Stimulated activated CD4-positive, alpha-beta T cell treated with anti-CD3 and anti-CD28 coated beads, Interleukin-4, amount 100 ng/mL, for 24 hours (primary cell): Measurements from ENCODE around the gene ZNF416.

ENCODE experiments used
- DNase-seq: peaks from one replicate; pipeline ENCODE4 v3.0.0-alpha.2; 2020

Gene ZNF416

GRCh38 chr19:57558525-57558924, 20.2 kb downstream of the ZNF416 start:
- DNase-seq = no peak

- no peak for DNase-seq
Observed at GRCh38 chr19:57557659-57558058, 21.1 kb downstream of the ZNF416 start.

DNA sequence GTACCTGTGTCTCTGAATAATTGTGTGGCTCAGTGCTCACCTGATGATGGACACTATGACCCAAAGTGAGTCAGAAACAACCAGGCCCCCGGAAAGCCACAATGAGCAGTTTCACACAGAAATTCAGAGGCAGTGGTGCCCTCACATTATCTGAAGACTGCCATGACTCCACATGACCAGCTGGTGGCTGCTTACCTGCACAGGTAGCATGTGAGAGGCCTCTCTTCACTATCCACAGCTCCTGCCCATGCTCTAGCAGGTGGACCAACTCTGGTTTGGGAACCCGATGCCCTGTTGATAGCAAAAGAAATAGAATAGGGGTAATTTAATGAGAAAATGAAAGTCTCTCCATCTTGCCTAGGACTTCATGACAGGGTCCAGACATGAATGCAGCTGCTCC, 26.3 kb downstream of the ZNF416 start:
- no peak for DNase-seq

DNA sequence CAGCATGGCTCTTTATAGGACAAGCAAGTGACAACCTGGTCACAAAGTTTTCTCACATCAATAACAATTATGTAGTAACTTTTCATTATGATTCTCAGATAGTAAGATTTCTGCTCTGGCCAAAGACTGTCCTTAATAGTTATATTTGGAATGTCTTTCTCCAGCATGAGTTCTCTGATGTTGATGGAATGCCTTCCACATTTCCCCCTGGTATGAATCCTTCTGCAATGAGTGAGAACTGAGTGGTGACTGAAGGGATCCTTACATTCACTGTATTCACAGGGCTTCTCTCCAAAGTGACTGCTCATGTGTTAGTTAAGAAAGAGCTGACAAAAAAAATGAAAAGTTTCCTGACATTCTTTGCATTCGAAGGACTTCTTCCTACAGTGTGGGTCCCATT, 32.2 kb downstream of the ZNF416 start:
- DNase-seq = no peak

GRCh38 chr19:57537953-57538547, 40.7 kb downstream of the ZNF416 start:
- no peak for DNase-seq

DNA sequence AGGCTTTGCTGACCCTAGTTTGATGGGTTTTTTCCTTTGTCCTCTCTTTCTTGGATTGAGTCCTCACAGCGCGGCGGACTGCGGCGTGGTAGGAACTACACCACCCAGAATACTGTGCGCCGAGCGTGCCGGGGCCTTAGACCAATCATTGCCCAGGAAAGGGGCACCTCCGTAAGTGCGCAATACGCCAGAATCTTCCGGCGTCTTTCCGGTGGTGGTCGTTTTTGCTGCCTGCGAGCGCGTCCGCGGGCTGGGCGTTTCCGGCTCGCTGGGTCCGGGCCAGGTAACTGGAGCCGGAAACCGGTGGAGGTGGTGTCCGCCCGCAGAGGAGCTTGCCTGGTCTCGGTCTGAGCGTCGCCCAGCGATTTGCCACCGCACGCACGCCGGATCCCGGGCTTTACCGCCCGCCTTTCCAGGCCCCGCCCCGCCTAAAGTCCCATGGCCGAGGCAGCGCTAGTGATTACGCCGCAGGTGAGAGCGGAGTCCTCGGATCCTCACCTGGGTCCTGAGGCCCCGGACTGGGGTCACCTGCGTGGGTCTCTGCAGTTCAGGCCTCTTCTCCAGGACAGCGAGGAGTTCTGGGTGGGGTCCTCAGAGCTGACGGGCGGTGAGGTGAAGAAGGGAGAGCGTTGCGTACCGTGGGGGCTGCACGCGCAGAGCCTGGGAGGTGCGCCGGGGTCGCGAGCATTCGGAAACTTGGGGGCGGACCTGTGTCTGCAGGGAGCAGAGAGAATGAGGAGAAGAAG, 51.4 kb downstream of the ZNF416 start, which contains the start of gene ZNF549:
Gene ZNF549 (plus strand): TSS at position 221 of the 746 bp plus-strand sequence. CDS start 218 bp downstream, at position 439.
- DNase-seq = peak; percentile 91
